Neural crest cell (in vitro differentiated cells): ENCODE measurements around the gene GSTM4. TPM values are rescaled to one million over a fixed set of nuclear protein-coding genes. Genes with fewer than 3 reads are reported as not detected.
"Not testable (repeated sequence)": the region's sequence is repeated elsewhere in the genome, so short reads cannot be mapped to it uniquely, and the experiment has no call there.

Experiments used
- DNase-seq: peaks from one replicate; pipeline ENCODE4 v3.0.0; 2021; ENCODE audit warnings: low read depth, mixed read lengths, low spot score
- H3K27ac Mint-ChIP-seq: one replicate; pipeline ENCODE4 v1.8.0; 2021; ENCODE audit warnings: mild to moderate bottlenecking, mixed read lengths; ENCODE audit not compliant: unreplicated experiment
- H3K27me3 Mint-ChIP-seq: 2 replicates; pipeline ENCODE4 v1.8.0; 2021; ENCODE audit warnings: low read depth, mild to moderate bottlenecking, mixed read lengths
- H3K36me3 Mint-ChIP-seq: 2 replicates; pipeline ENCODE4 v1.8.0; 2021; ENCODE audit warnings: low read depth, mild to moderate bottlenecking, mixed read lengths
- H3K4me1 Mint-ChIP-seq: 2 replicates; pipeline ENCODE4 v1.8.0; 2021; ENCODE audit warnings: mixed read lengths
- H3K4me3 Mint-ChIP-seq: one replicate; pipeline ENCODE4 v1.8.0; 2021; ENCODE audit warnings: mild to moderate bottlenecking, mixed read lengths
- H3K9me3 Mint-ChIP-seq: 2 replicates; pipeline ENCODE4 v1.8.0; 2021; ENCODE audit warnings: mixed read lengths
- CTCF ChIP-seq: fragments of 200-600 bp; sonication (generic); conservative IDR thresholded peaks from 2 replicates; pipeline ENCODE4 v1.5.0; 2021; ENCODE audit warnings: antibody characterized with exemption, mild to moderate bottlenecking
- total RNA-seq: library from RNA; stranded (reverse); gene quantifications from 2 replicates; pipeline ENCODE4 v1.2.1, GENCODE V29; 2021

Gene GSTM4
- total RNA-seq, 1 donor from 2014 or later: 28.2 TPM

- Mint-ChIP-seq H3K4me3 (peak within 1 kb of the TSS; percentile 83), H3K36me3 (no peaks in the 10 kb centered on the region), H3K27ac (peak within 1 kb of the TSS; percentile 94), H3K4me1 (peaks cover 11% of the 10 kb centered on the region), H3K9me3 (no peaks in the 10 kb centered on the region), H3K27me3 (no peaks in the 10 kb centered on the region)
- TF ChIP-seq CTCF: no peak
- DNase-seq: peak; percentile 34
These were observed 32.0 kb downstream of the GSTM4 start, which contains the start of gene GSTM1 for GRCh38 chr1:109687641-109688499. Gene GSTM1, plus strand, starts transcription at chr1:109687817. Its CDS starts 57 bp downstream, at chr1:109687874.

GRCh38 chr1:109689844-109690405 is 34.0 kb downstream of the GSTM4 start:
- no peaks in the 10 kb centered on the region for H3K27me3 Mint-ChIP-seq
- no peak for DNase-seq
- no peaks in the 10 kb centered on the region for H3K9me3 Mint-ChIP-seq
- H3K4me1 Mint-ChIP-seq: peaks cover 11% of the 10 kb centered on the region
- H3K36me3 Mint-ChIP-seq: no peaks in the 10 kb centered on the region
- no peak overlapping the region for H3K4me3 Mint-ChIP-seq
- no peak for TF ChIP-seq CTCF
- H3K27ac Mint-ChIP-seq: no peak overlapping the region

DNA sequence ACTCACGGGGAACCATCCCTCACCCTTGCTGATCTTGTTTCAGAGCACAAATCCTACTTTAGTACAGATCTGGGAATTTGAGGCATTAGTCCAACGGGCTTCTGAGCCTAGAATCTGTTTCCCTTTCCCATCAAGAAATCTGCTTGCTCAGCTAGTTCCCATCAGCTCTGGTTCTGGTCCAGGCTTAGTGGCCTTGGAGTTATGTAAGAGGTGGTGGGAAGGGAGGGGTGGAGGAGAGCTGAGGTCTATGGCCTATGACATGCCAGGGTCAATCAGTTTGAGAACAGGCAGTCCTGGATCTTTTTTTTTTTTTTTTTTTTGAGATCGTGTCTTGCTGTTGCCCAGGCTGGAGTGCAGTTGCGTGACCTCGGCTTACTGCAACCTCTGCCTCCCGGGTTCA is 35.9 kb downstream of the GSTM4 start:
- TF ChIP-seq CTCF: no peak
- H3K36me3 Mint-ChIP-seq: no peaks in the 10 kb centered on the region
- DNase-seq: no peak
- H3K4me1 Mint-ChIP-seq: peaks cover 11% of the 10 kb centered on the region
- no peak overlapping the region for H3K4me3 Mint-ChIP-seq
- no peaks in the 10 kb centered on the region for H3K9me3 Mint-ChIP-seq
- H3K27ac Mint-ChIP-seq: no peak overlapping the region
- H3K27me3 Mint-ChIP-seq: no peaks in the 10 kb centered on the region

DNA sequence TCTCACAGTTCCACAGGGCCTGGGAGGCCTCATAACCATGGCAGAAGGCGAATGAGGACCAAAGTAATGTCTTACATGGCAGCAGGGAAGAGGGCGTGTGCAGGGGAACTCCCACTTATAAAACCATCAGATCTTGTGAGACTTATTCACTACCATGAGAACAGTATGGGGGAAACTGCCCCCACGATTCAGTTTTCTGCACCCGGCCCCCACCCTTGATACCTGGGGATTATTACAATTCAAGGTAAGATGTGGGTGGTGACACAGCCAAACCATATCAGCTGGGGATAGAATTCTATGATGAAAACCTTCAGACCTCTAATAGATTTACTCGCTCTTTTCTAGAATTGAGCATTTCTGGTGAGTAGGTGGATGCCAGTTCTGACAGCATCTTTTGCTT is 38.5 kb downstream of the GSTM4 start:
- H3K9me3 Mint-ChIP-seq, H3K4me3 Mint-ChIP-seq, DNase-seq, H3K36me3 Mint-ChIP-seq, H3K27ac Mint-ChIP-seq, H3K27me3 Mint-ChIP-seq, H3K4me1 Mint-ChIP-seq: not testable (repeated sequence)

DNA sequence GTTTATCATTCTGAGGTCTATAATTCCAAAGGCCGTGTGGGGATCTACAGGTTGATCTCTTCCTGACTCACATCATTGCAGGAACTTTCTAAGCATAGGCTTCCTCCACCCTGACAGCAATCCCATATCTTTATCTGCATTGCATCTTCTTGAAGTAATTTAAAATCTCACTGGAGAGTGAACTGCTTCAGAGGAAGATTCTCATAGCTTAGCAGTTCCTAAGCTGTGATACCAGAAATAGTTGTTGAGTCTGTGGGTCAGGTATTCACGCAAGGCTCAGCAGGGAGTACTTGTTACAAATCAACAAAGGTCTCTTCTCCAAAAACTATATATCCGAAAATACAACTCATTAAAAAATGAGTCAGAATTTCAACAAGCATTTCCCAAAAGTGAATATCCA is 39.2 kb downstream of the GSTM4 start:
- not testable (repeated sequence) for H3K9me3 Mint-ChIP-seq, H3K27me3 Mint-ChIP-seq, H3K27ac Mint-ChIP-seq, DNase-seq, H3K4me1 Mint-ChIP-seq, H3K36me3 Mint-ChIP-seq, H3K4me3 Mint-ChIP-seq

DNA sequence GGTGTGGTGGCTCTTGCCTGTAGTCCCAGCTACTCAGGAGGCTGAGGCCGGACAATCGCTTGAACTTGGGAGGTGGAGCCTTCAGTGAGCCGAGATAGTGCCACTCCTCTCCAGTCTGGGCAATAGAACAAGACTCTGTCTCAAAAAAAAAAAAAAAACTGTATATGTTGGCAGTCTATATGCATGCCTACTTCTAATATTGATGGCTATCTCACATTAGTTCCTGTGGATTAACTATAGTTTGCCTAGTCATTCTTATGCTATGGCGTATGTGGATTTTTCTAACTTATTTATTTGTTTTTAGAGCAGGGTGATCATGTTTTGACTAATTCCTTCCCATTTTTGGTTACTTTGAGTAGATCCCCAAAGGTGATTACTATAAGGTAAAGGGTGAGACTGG is 41.2 kb downstream of the GSTM4 start:
- Mint-ChIP-seq H3K4me3 (no peak overlapping the region), H3K36me3 (no peaks in the 10 kb centered on the region), H3K27me3 (no peaks in the 10 kb centered on the region)

GRCh38 chr1:109697861-109698260 is 42.0 kb downstream of the GSTM4 start:
- not testable (repeated sequence) for H3K36me3 Mint-ChIP-seq, H3K4me3 Mint-ChIP-seq, H3K4me1 Mint-ChIP-seq, H3K9me3 Mint-ChIP-seq, DNase-seq, H3K27ac Mint-ChIP-seq, H3K27me3 Mint-ChIP-seq

More for the DNA sequence above, 41.2 kb downstream of the GSTM4 start:
- Mint-ChIP-seq H3K4me1 (no peaks in the 10 kb centered on the region), H3K9me3 (no peaks in the 10 kb centered on the region), H3K27ac (no peak overlapping the region)
- no peak for DNase-seq
- TF ChIP-seq CTCF: no peak

GRCh38 chr1:109702940-109703339 is 47.0 kb downstream of the GSTM4 start:
- H3K4me1 Mint-ChIP-seq, H3K36me3 Mint-ChIP-seq, DNase-seq, H3K27ac Mint-ChIP-seq, H3K27me3 Mint-ChIP-seq, H3K4me3 Mint-ChIP-seq: not testable (repeated sequence)
- H3K9me3 Mint-ChIP-seq: peaks cover 11% of the 10 kb centered on the region
